H1 (cell line): ENCODE data around the gene YWHAG. TPM values are rescaled to one million over a fixed set of nuclear protein-coding genes. Genes with fewer than 3 reads are reported as not detected.
"Not testable (repeated sequence)": the region's sequence is repeated elsewhere in the genome, so short reads cannot be mapped to it uniquely, and the experiment has no call there.

Experiments used
- CTCF ChIA-PET: fragments of 300-600 bp; sonication (Branson Sonifier 250); formaldehyde crosslinking; loops from one replicate; lab custom pipeline; 2021; ENCODE audit not compliant: partially characterized antibody; lab: Charles Lee
- POLR2A ChIA-PET: fragments of 300-600 bp; sonication (Branson Sonifier 250); formaldehyde crosslinking; loops from one replicate; lab custom pipeline; 2021; ENCODE audit warnings: inconsistent platforms; ENCODE audit not compliant: partially characterized antibody; lab: Charles Lee
- DNase-seq, 2 experiments: peaks; one replicate each; pipeline versions ENCODE4 v3.0.0 to v3.0.0-alpha.2; 2010 to 2022; ENCODE audit warnings: low spot score in 2 of 2, low read depth in 1 of 2, mixed read lengths in 1 of 2
- FAIRE-seq: peaks from 2 replicates; lab custom pipeline; 2011; peaks lifted over from hg19 to GRCh38; lab: Jason Lieb, UNC
- H2AFZ ChIP-seq: 2 replicates; pipeline ENCODE4 v1.8.1; 2012; ENCODE audit warnings: low read length, inconsistent platforms
- H2AK5ac ChIP-seq: 2 replicates; pipeline ENCODE4 v1.6.1; 2013; ENCODE audit warnings: low read depth, low read length
- H2BK120ac ChIP-seq: replicated peaks from 2 replicates; pipeline ENCODE3; 2013; ENCODE audit warnings: low read depth, low read length, inconsistent platforms
- H2BK12ac ChIP-seq: 2 replicates; pipeline ENCODE4 v1.6.1; 2013; ENCODE audit warnings: low read depth, low read length
- H2BK15ac ChIP-seq: 2 replicates; pipeline ENCODE4 v1.6.1; 2013; ENCODE audit warnings: low read length
- H2BK20ac ChIP-seq: 2 replicates; pipeline ENCODE4 v1.6.1; 2013; ENCODE audit warnings: low read length
- H2BK5ac ChIP-seq: 2 replicates; pipeline ENCODE4 v1.6.1; 2013; ENCODE audit warnings: low read depth, low read length
- H3K14ac ChIP-seq: 2 replicates; pipeline ENCODE4 v1.6.1; 2013; ENCODE audit warnings: inconsistent platforms; ENCODE audit not compliant: insufficient read length
- H3K18ac ChIP-seq: 2 replicates; pipeline ENCODE4 v1.6.1; 2013; ENCODE audit warnings: low read length; ENCODE audit errors: extremely low read depth
- H3K23ac ChIP-seq: 2 replicates; pipeline ENCODE4 v1.6.1; 2013; ENCODE audit warnings: inconsistent platforms; ENCODE audit not compliant: insufficient read length
- H3K23me2 ChIP-seq: 2 replicates; pipeline ENCODE4 v1.6.1; 2013; ENCODE audit warnings: low read depth, low read length
- H3K27ac ChIP-seq: 2 replicates; pipeline ENCODE4 v1.6.1; 2011; ENCODE audit warnings: low read depth, low read length, inconsistent platforms
- H3K27me3 ChIP-seq, 4 experiments: replicated peaks in 1 of 4; 1 replicate in 1 of 4; 2 replicates in 3 of 4; pipeline versions ENCODE4 v1.6.1 to v1.8.1; 2011 to 2013; ENCODE audit warnings: low read length in 3 of 4, mild to moderate bottlenecking in 3 of 4, inconsistent platforms in 2 of 4, mixed read lengths in 2 of 4, moderate library complexity in 1 of 4; ENCODE audit not compliant: control insufficient read depth in 3 of 4, insufficient read depth in 3 of 4; ENCODE audit errors: extremely low read depth in 1 of 4
- H3K36me3 ChIP-seq, 4 experiments: 2 replicates each; pipeline versions ENCODE4 v1.6.1 to v1.8.1; 2011 to 2013; ENCODE audit warnings: mild to moderate bottlenecking in 4 of 4, low read length in 3 of 4, moderate library complexity in 2 of 4, control low read depth in 1 of 4, inconsistent platforms in 1 of 4; ENCODE audit not compliant: insufficient read depth in 4 of 4, control insufficient read depth in 2 of 4
- H3K4ac ChIP-seq: replicated peaks from 2 replicates; pipeline ENCODE3; 2013; ENCODE audit warnings: low read length, low read depth, mixed read lengths, inconsistent platforms; ENCODE audit not compliant: insufficient read length
- H3K4me1 ChIP-seq, 4 experiments: replicated peaks in 1 of 4; 1 replicate in 1 of 4; 2 replicates in 3 of 4; pipeline versions ENCODE4 v1.6.1 to v1.8.1; 2011 to 2013; ENCODE audit warnings: low read length in 3 of 4, inconsistent platforms in 2 of 4, mixed read lengths in 1 of 4; ENCODE audit not compliant: insufficient read depth in 4 of 4, control insufficient read depth in 3 of 4
- H3K4me2 ChIP-seq, 2 experiments: 2 replicates each; pipeline versions ENCODE4 v1.6.1 to v1.8.1; 2011 to 2013; ENCODE audit warnings: low read depth in 2 of 2, low read length in 2 of 2, control low read depth in 1 of 2, inconsistent platforms in 1 of 2, mild to moderate bottlenecking in 1 of 2; ENCODE audit not compliant: insufficient read depth in 1 of 2
- H3K4me3 ChIP-seq, 4 experiments: fragments of 200-600, 300-600 bp in 1 of 4; sonication (generic), shearing (Covaris generic), sonication (Bioruptor Twin) in 1 of 4; 2 replicates each; pipeline versions ENCODE4 v1.5.1 to v1.8.1; 2011 to 2016; ENCODE audit warnings: low read length in 4 of 4, low read depth in 3 of 4, control low read depth in 2 of 4, inconsistent platforms in 2 of 4, mild to moderate bottlenecking in 2 of 4, mixed read lengths in 1 of 4, moderate library complexity in 1 of 4; ENCODE audit not compliant: insufficient read depth in 2 of 4; ENCODE audit errors: extremely low read depth in 1 of 4
- H3K56ac ChIP-seq: replicated peaks from 2 replicates; pipeline ENCODE3; 2013; ENCODE audit warnings: low read depth, mild to moderate bottlenecking, mixed read lengths, low read length, inconsistent platforms; ENCODE audit not compliant: insufficient read length
- H3K79me1 ChIP-seq: 2 replicates; pipeline ENCODE4 v1.6.1; 2013; ENCODE audit warnings: low read depth, low read length, control low read depth
- H3K79me2 ChIP-seq, 2 experiments: 2 replicates each; pipeline versions ENCODE4 v1.6.1 to v1.8.1; 2012 to 2013; ENCODE audit warnings: low read length in 2 of 2, mild to moderate bottlenecking in 2 of 2, inconsistent platforms in 1 of 2; ENCODE audit not compliant: insufficient read depth in 2 of 2, control insufficient read depth in 1 of 2
- H3K9ac ChIP-seq, 4 experiments: replicated peaks in 1 of 4; 1 replicate in 1 of 4; 2 replicates in 3 of 4; pipeline versions ENCODE4 v1.6.1 to v1.8.1; 2011 to 2013; ENCODE audit warnings: low read depth in 3 of 4, low read length in 3 of 4, control low read depth in 2 of 4, mild to moderate bottlenecking in 2 of 4, moderate library complexity in 2 of 4, inconsistent platforms in 1 of 4; ENCODE audit errors: extremely low read depth in 1 of 4
- H3K9me3 ChIP-seq, 2 experiments: 2 replicates each; pipeline versions ENCODE4 v1.6.1 to v1.8.1; 2012 to 2013; ENCODE audit warnings: mild to moderate bottlenecking in 2 of 2, moderate library complexity in 2 of 2, control low read depth in 1 of 2, inconsistent platforms in 1 of 2, low read depth in 1 of 2, low read length in 1 of 2, mixed read lengths in 1 of 2; ENCODE audit not compliant: insufficient read depth in 2 of 2
- H4K20me1 ChIP-seq, 2 experiments: replicated peaks in 1 of 2; 2 replicates each; pipeline versions ENCODE3 to v1.8.1; 2011 to 2013; ENCODE audit warnings: inconsistent platforms in 2 of 2, low read length in 2 of 2, mild to moderate bottlenecking in 1 of 2; ENCODE audit not compliant: insufficient read depth in 2 of 2, control insufficient read depth in 1 of 2
- H4K5ac ChIP-seq: 2 replicates; pipeline ENCODE4 v1.6.1; 2013; ENCODE audit warnings: low read length, low read depth, mixed read lengths, inconsistent platforms; ENCODE audit not compliant: insufficient read length
- H4K8ac ChIP-seq: 2 replicates; pipeline ENCODE4 v1.8.0; 2013; ENCODE audit warnings: mild to moderate bottlenecking, moderate library complexity, low read length, inconsistent platforms; ENCODE audit not compliant: insufficient read depth; ENCODE audit errors: extremely low read depth
- H4K91ac ChIP-seq: replicated peaks from 2 replicates; pipeline ENCODE3; 2013; ENCODE audit warnings: low read length, mixed read lengths, inconsistent platforms; ENCODE audit not compliant: insufficient read length
- HDAC6 ChIP-seq: IDR thresholded peaks from one replicate; pipeline ENCODE4 v1.7.1; 2012; ENCODE audit warnings: low read depth, mild to moderate bottlenecking, inconsistent platforms, low read length, moderate library complexity
- KDM5A ChIP-seq: fragments of 200-600 bp; IDR thresholded peaks from 2 replicates; pipeline ENCODE4 v1.7.1; 2012; ENCODE audit warnings: mild to moderate bottlenecking, low read length, inconsistent platforms, mixed read lengths
- SUZ12 ChIP-seq: fragments of 200-600 bp; sonication (generic); IDR thresholded peaks from 2 replicates; pipeline ENCODE4 v1.6.1; 2012; ENCODE audit warnings: mild to moderate bottlenecking, inconsistent platforms, low read length, moderate library complexity, mixed read lengths
- ZNF274 ChIP-seq: IDR thresholded peaks from 2 replicates; pipeline ENCODE4 v1.7.0; 2012; ENCODE audit warnings: low read length, borderline replicate concordance; ENCODE audit errors: extremely low read depth
- WGBS, 2 experiments: shearing (Covaris generic) in 1 of 2; methylation state at CpG; one replicate each; pipeline versions ENCODE4 v1.1.6 to v1.1.7; 2013 to 2015; ENCODE audit warnings: low lambda C conversion rate in 2 of 2, mixed read lengths in 2 of 2, inconsistent platforms in 1 of 2, low coverage in 1 of 2, missing lambda C conversion rate in 1 of 2; ENCODE audit not compliant: insufficient replicate concordance in 2 of 2, insufficient coverage in 1 of 2, insufficient read length in 1 of 2; ENCODE audit errors: extremely low coverage in 1 of 2, missing lambda C conversion rate in 1 of 2; 5-methylcytosine and 5-hydroxymethylcytosine counted together
- polyA plus RNA-seq, 7 experiments: library from polyadenylated mRNA; depleted of rRNA in 3 of 7; stranded (reverse) in 5 of 7; unstranded in 2 of 7; fragments of >200 nt in 5 of 7; fragments of 200-250 nt in 2 of 7; gene quantifications; 1 replicate in 5 of 7; 2 replicates in 1 of 7; 4 replicates in 1 of 7; pipeline versions ENCODE4 v1.2.1 to v1.2.3, GENCODE V29; 2011 to 2013; ENCODE audit warnings: missing spikeins in 2 of 7, mixed read lengths in 2 of 7
- total RNA-seq: library from RNA; stranded (reverse); fragmentation: NEBNext Ultra II Directional; extraction: Animal tissue kit (Norgen Biotek cat#: 25700); gene quantifications from 2 replicates; pipeline ENCODE4 v1.2.1, GENCODE V29; 2021
- TF ChIP-seq, protein P1 (sequence below): IDR thresholded peaks from 2 replicates; pipeline ENCODE4 v1.6.1; 2011; ENCODE audit warnings: low read length, improper control_type of control experiment

YWHAG gene
- total and polyA plus RNA-seq, 2 of the 8 experiments (the other 6 are each of a cell fraction or from before 2014, with no cell fraction given), result 57.2 to 241 TPM

DNA sequence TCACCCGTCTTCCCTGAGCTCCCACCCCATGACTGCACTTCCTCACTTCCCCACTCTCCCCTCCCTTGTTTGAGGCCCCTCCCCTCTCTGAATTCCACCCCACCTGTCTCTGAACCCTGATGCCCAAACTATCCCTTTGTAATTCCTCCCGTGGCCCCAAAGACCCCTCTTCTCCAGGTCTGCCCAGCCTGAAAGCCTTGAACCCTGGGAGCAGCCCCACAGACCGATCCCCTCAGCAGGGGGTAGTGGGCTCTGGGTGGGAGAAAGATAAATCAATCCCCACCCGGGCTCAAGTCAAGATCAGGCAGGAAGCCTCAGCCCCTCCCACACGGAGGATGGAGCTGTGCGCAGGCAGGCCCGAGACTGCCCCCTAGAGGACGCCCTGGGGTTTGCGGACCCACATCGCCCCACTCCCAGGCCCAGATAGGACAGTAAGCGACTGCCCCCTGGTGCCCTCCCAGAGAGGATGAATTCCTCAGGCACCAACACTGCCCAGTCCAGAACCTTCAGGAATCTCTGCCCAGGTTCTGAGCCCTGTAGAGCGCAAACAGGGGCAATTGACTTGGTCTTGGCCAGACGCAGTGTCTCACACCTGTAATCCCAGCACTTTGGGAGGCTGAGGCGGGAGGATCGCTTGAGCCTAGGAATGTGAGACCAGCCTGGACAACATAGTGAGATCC lies 44.6 kb downstream of the YWHAG start (continued):
- no peak for TF ChIP-seq SUZ12
- TF ChIP-seq ZNF274, result no peak
- no peak for TF ChIP-seq HDAC6
- TF ChIP-seq, protein P1, sequence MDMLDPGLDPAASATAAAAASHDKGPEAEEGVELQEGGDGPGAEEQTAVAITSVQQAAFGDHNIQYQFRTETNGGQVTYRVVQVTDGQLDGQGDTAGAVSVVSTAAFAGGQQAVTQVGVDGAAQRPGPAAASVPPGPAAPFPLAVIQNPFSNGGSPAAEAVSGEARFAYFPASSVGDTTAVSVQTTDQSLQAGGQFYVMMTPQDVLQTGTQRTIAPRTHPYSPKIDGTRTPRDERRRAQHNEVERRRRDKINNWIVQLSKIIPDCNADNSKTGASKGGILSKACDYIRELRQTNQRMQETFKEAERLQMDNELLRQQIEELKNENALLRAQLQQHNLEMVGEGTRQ, result no peak
- no peak for TF ChIP-seq KDM5A
- TF ChIP-seq, all 59 proteins: peak for 18

DNA sequence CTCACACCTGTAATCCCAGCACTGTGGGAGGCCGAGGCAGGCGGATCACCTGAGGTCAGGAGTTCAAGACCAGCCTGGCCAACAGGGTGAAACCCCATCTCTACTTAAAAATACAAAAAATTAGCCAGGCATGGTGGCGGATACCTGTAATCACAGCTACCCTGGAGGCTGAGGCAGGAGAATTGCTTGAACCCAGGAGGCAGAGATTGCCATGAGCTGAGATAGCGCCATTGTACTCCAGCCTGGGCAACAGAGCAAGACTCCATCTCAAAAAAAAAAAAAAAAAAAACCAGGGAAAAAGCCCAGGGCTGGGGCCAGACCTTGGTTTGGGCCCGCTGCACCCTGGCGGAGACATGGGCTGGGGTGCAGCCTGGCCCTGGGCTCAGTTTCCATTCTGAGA lies 47.0 kb downstream of the YWHAG start:
- H3K14ac ChIP-seq, H3K18ac ChIP-seq, H2BK120ac ChIP-seq, H3K4me2 ChIP-seq, H3K23me2 ChIP-seq, H3K4me1 ChIP-seq, H3K36me3 ChIP-seq, H3K4ac ChIP-seq, H2BK12ac ChIP-seq, H2BK20ac ChIP-seq, FAIRE-seq, H3K56ac ChIP-seq, H3K9me3 ChIP-seq, H2AK5ac ChIP-seq, H3K27ac ChIP-seq, H4K8ac ChIP-seq, H4K5ac ChIP-seq, DNase-seq, H2BK15ac ChIP-seq, H4K20me1 ChIP-seq, H3K27me3 ChIP-seq, H3K4me3 ChIP-seq, H3K23ac ChIP-seq, H3K79me2 ChIP-seq, H3K9ac ChIP-seq, H3K79me1 ChIP-seq, H2AFZ ChIP-seq, H2BK5ac ChIP-seq: not testable (repeated sequence)
- 98% methylated on average over 6 of the region's 6 CpGs; no CpG with 5 or more reads in 1 of the 2 experiments for WGBS, 2 experiments
- ChIA-PET POLR2A (interaction anchor here (1.0 to 1.4 kb wide), 4 partner anchors 13 to 53 kb away, joined by 3 to 4 read pairs (median 3); no protein-coding TSS in a partner anchor), CTCF (interaction anchor here (1.1 to 20.9 kb wide), 10 partner anchors 21 to 243 kb away, joined by 3 to 426 read pairs (median 6); no protein-coding TSS in a partner anchor)
- H4K91ac ChIP-seq, result peak overlapping the region; percentile 54
